ENCODE data around the gene PRCP.

Gene PRCP

DNA sequence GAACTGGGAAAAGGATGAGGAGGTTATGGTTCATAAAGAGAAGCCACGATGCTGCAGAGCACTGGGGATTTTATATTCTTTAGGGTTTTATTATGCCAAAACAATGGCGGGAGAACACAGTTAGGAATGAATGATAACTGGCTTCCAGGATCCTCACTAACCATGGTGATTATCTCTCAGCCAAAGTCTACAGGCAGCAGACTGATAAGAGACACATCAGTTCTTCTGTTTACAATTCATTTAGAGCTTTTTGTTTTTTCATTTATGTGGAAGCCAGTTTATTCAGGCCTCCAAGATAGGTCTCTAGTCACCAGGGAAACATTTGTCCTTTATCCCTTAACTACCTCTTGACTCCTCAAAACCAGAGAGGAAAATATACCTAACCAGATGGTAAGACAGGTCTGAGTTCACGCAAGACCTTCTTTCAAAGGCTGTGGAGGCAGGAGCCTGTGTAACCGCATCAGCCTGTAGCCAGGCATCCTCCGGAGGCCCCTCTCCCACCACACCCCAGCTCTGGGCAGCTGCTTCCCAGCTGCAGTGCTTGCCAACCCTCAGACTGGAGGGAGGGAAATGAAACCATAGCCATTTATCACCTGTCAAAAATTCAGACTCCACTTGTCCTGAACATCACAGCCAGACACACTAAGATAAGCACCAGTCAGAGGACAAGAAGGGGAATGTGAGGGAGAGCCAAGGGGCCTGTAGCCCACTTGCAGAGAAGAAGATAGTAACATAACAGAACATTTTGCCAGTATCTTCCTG is 109.3 kb downstream of the PRCP start:
- Histone ChIP-seq H2AFZ (ENCODE audit: low read depth, low read length) (peak overlapping the region; percentile 14), H3K9ac (ENCODE audit: low read length) (no peak overlapping the region), H3K18ac (ENCODE audit: low read depth in 1 of 2, low read length in 2 of 2) (no peak overlapping the region), H4K8ac (ENCODE audit: low read length) (no peak overlapping the region), H3K23ac (ENCODE audit: low read length in 2 of 2) (no peak overlapping the region), H3K79me1 (replicated peaks; ENCODE audit: low read length, poor library complexity, severe bottlenecking) (no peaks in the 10 kb centered on the region), H2BK120ac (ENCODE audit: low read depth, low read length) (no peak overlapping the region), H3K4me3 (ENCODE audit: insufficient read depth in 1 of 2, low read depth in 1 of 2, low read length in 2 of 2) (no peak overlapping the region), H3K4me2 (ENCODE audit: low read length, poor library complexity, severe bottlenecking) (peak overlapping the region; percentile 15), H4K91ac (ENCODE audit: low read length) (no peak overlapping the region), H3K4ac (ENCODE audit: low read depth in 1 of 2, low read length in 2 of 2) (no peak overlapping the region), H2BK5ac (ENCODE audit: low read depth, low read length, poor library complexity, severe bottlenecking) (no peak overlapping the region), H2BK12ac (ENCODE audit: low read length in 2 of 2) (no peak overlapping the region), H2AK5ac (ENCODE audit: low read length, severe bottlenecking) (no peak overlapping the region), H3K4me1 (ENCODE audit: control insufficient read depth, insufficient read depth, low read depth, low read length) (no peaks in the 10 kb centered on the region), H3K9me3 (ENCODE audit: control insufficient read depth, low read length) (no peaks in the 10 kb centered on the region), H3K36me3 (ENCODE audit: control insufficient read depth in 1 of 2, insufficient read depth in 2 of 2, low read depth in 1 of 2, low read length in 2 of 2) (no peaks in the 10 kb centered on the region), H3K14ac (ENCODE audit: low read length in 2 of 2) (no peak overlapping the region), H3K27me3 (ENCODE audit: control insufficient read depth in 1 of 2, insufficient read depth in 1 of 2, low read length in 2 of 2) (no peaks in the 10 kb centered on the region), H3K27ac (ENCODE audit: low read length, poor library complexity, severe bottlenecking) (no peak overlapping the region), H2BK15ac (ENCODE audit: low read depth, poor library complexity, severe bottlenecking) (no peak overlapping the region)
- no peak for DNase-seq
- 63% methylated on average over 5 of the region's 5 CpGs for WGBS

DNA sequence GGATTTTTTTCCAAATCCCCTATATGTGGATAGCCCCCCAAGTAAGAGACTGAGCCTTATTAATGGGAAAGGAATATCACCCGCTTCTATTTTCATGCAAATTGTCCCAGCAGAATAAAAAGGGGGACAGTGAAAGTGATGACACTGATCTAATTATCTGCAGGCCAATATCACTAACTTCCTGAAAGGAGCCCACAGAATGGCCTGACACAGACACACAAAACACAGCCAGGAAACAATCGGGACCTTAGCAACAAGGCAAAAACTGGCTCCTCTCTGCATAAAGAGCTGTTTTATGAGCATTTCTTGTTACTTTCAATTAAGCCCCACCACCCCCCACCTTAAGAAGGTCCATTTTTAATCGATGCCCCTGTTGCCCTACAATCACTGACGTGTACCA is 112.2 kb downstream of the PRCP start:
- no peak overlapping the region for H2BK15ac ChIP-seq (ENCODE audit: low read depth, poor library complexity, severe bottlenecking)
- no peak overlapping the region for H4K91ac ChIP-seq (ENCODE audit: low read length)
- WGBS, result 84% methylated on average over 4 of the region's 4 CpGs
- no peak overlapping the region for H3K27ac ChIP-seq (ENCODE audit: low read length, poor library complexity, severe bottlenecking)
- no peak overlapping the region for H2AFZ ChIP-seq (ENCODE audit: low read depth, low read length)
- H2BK120ac ChIP-seq (ENCODE audit: low read depth, low read length), result no peak overlapping the region
- H3K27me3 ChIP-seq (ENCODE audit: control insufficient read depth in 1 of 2, insufficient read depth in 1 of 2, low read length in 2 of 2), result no peaks in the 10 kb centered on the region
- H3K9me3 ChIP-seq (ENCODE audit: control insufficient read depth, low read length), result no peaks in the 10 kb centered on the region
- H3K4me1 ChIP-seq (ENCODE audit: control insufficient read depth, insufficient read depth, low read depth, low read length), result no peaks in the 10 kb centered on the region
- H3K4me2 ChIP-seq (ENCODE audit: low read length, poor library complexity, severe bottlenecking), result no peak overlapping the region
- no peak for DNase-seq
- H2BK12ac ChIP-seq (ENCODE audit: low read length in 2 of 2), result no peak overlapping the region
- no peak overlapping the region for H2AK5ac ChIP-seq (ENCODE audit: low read length, severe bottlenecking)
- no peak overlapping the region for H3K4ac ChIP-seq (ENCODE audit: low read depth in 1 of 2, low read length in 2 of 2)
- no peak overlapping the region for H3K4me3 ChIP-seq (ENCODE audit: insufficient read depth in 1 of 2, low read depth in 1 of 2, low read length in 2 of 2)
- H3K18ac ChIP-seq (ENCODE audit: low read depth in 1 of 2, low read length in 2 of 2), result no peak overlapping the region
- H4K8ac ChIP-seq (ENCODE audit: low read length), result no peak overlapping the region
- H2BK5ac ChIP-seq (ENCODE audit: low read depth, low read length, poor library complexity, severe bottlenecking), result no peak overlapping the region
- H3K79me1 ChIP-seq (replicated peaks; ENCODE audit: low read length, poor library complexity, severe bottlenecking), result no peaks in the 10 kb centered on the region
- H3K23ac ChIP-seq (ENCODE audit: low read length in 2 of 2), result no peak overlapping the region
- no peak overlapping the region for H3K9ac ChIP-seq (ENCODE audit: low read length)
- no peaks in the 10 kb centered on the region for H3K36me3 ChIP-seq (ENCODE audit: control insufficient read depth in 1 of 2, insufficient read depth in 2 of 2, low read depth in 1 of 2, low read length in 2 of 2)
- no peak overlapping the region for H3K14ac ChIP-seq (ENCODE audit: low read length in 2 of 2)

DNA sequence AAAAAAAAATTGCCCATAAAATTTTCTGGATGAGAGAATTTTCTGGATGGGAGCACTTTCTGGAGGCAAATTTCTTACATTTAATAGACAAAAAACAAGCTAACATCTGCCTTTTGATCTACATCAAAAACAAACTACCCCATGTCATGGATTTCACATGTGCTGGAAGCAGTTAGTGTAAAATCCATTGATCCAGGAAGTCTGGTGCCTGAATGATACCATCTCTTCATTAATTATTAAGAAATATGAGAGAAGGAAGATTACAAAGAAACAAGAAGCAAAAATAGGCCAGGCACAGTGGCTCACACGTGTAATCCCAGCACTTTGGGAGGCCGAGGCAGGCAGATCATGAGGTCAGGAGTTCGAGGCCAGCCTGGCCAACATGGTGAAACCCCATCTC is 113.4 kb downstream of the PRCP start:
- Histone ChIP-seq H2BK5ac (ENCODE audit: low read depth, low read length, poor library complexity, severe bottlenecking) (no peak overlapping the region), H2AK5ac (ENCODE audit: low read length, severe bottlenecking) (no peak overlapping the region), H3K4me3 (ENCODE audit: insufficient read depth in 1 of 2, low read depth in 1 of 2, low read length in 2 of 2) (no peak overlapping the region), H3K9ac (ENCODE audit: low read length) (no peak overlapping the region), H3K36me3 (ENCODE audit: control insufficient read depth in 1 of 2, insufficient read depth in 2 of 2, low read depth in 1 of 2, low read length in 2 of 2) (no peaks in the 10 kb centered on the region), H3K79me1 (replicated peaks; ENCODE audit: low read length, poor library complexity, severe bottlenecking) (no peaks in the 10 kb centered on the region), H3K4me2 (ENCODE audit: low read length, poor library complexity, severe bottlenecking) (no peak overlapping the region), H3K18ac (ENCODE audit: low read depth in 1 of 2, low read length in 2 of 2) (no peak overlapping the region), H3K27me3 (ENCODE audit: control insufficient read depth in 1 of 2, insufficient read depth in 1 of 2, low read length in 2 of 2) (no peaks in the 10 kb centered on the region), H3K4me1 (ENCODE audit: control insufficient read depth, insufficient read depth, low read depth, low read length) (no peaks in the 10 kb centered on the region), H2BK15ac (ENCODE audit: low read depth, poor library complexity, severe bottlenecking) (no peak overlapping the region), H3K23ac (ENCODE audit: low read length in 2 of 2) (no peak overlapping the region), H2BK120ac (ENCODE audit: low read depth, low read length) (no peak overlapping the region), H3K27ac (ENCODE audit: low read length, poor library complexity, severe bottlenecking) (no peak overlapping the region), H4K8ac (ENCODE audit: low read length) (no peak overlapping the region), H4K91ac (ENCODE audit: low read length) (no peak overlapping the region), H3K4ac (ENCODE audit: low read depth in 1 of 2, low read length in 2 of 2) (no peak overlapping the region), H2AFZ (ENCODE audit: low read depth, low read length) (no peak overlapping the region), H3K9me3 (ENCODE audit: control insufficient read depth, low read length) (peaks cover 3% of the 10 kb centered on the region), H3K14ac (ENCODE audit: low read length in 2 of 2) (no peak overlapping the region), H2BK12ac (ENCODE audit: low read length in 2 of 2) (no peak overlapping the region)
- DNase-seq, result no peak
- WGBS, result 90% methylated on average over 2 of the region's 3 CpGs

DNA sequence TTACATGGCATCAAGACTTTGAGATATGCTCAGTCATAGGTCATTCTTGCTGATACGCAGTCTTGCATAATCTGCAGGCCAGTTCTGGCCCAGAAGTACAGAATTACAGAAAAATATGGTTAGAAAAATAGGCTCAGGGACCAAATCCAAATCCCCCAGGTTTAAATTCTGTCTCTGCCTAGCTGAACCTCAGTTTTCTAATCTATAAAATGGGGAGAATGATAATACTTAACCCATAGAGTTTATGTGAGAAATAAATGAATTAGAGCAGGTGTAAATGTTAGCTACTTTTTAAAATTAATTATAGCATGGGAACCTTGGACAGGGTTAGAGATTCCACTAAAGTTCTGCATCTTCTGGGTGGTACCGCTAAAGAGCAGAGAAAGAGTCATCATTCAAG is 114.2 kb downstream of the PRCP start:
- H4K91ac ChIP-seq (ENCODE audit: low read length), result no peak overlapping the region
- no peak overlapping the region for H3K14ac ChIP-seq (ENCODE audit: low read length in 2 of 2)
- no peaks in the 10 kb centered on the region for H3K4me1 ChIP-seq (ENCODE audit: control insufficient read depth, insufficient read depth, low read depth, low read length)
- H2AK5ac ChIP-seq (ENCODE audit: low read length, severe bottlenecking), result no peak overlapping the region
- no peak overlapping the region for H2BK15ac ChIP-seq (ENCODE audit: low read depth, poor library complexity, severe bottlenecking)
- peaks cover 3% of the 10 kb centered on the region for H3K9me3 ChIP-seq (ENCODE audit: control insufficient read depth, low read length)
- H3K18ac ChIP-seq (ENCODE audit: low read depth in 1 of 2, low read length in 2 of 2), result no peak overlapping the region
- no peak for DNase-seq
- WGBS, result 94% methylated on average over 2 of the region's 2 CpGs
- H3K27me3 ChIP-seq (ENCODE audit: control insufficient read depth in 1 of 2, insufficient read depth in 1 of 2, low read length in 2 of 2), result no peaks in the 10 kb centered on the region
- no peak overlapping the region for H4K8ac ChIP-seq (ENCODE audit: low read length)
- H2BK120ac ChIP-seq (ENCODE audit: low read depth, low read length), result no peak overlapping the region
- H3K4ac ChIP-seq (ENCODE audit: low read depth in 1 of 2, low read length in 2 of 2), result no peak overlapping the region
- H2BK12ac ChIP-seq (ENCODE audit: low read length in 2 of 2), result no peak overlapping the region
- no peak overlapping the region for H3K4me2 ChIP-seq (ENCODE audit: low read length, poor library complexity, severe bottlenecking)
- no peaks in the 10 kb centered on the region for H3K36me3 ChIP-seq (ENCODE audit: control insufficient read depth in 1 of 2, insufficient read depth in 2 of 2, low read depth in 1 of 2, low read length in 2 of 2)
- no peak overlapping the region for H3K4me3 ChIP-seq (ENCODE audit: insufficient read depth in 1 of 2, low read depth in 1 of 2, low read length in 2 of 2)
- H2AFZ ChIP-seq (ENCODE audit: low read depth, low read length), result no peak overlapping the region
- no peak overlapping the region for H3K27ac ChIP-seq (ENCODE audit: low read length, poor library complexity, severe bottlenecking)
- H3K23ac ChIP-seq (ENCODE audit: low read length in 2 of 2), result no peak overlapping the region
- H2BK5ac ChIP-seq (ENCODE audit: low read depth, low read length, poor library complexity, severe bottlenecking), result no peak overlapping the region
- no peak overlapping the region for H3K9ac ChIP-seq (ENCODE audit: low read length)
- H3K79me1 ChIP-seq (replicated peaks; ENCODE audit: low read length, poor library complexity, severe bottlenecking), result no peaks in the 10 kb centered on the region
